ENCODE results near the gene SH3RF3.

Gene SH3RF3

GRCh38 chr2:109138449-109138848, 9.4 kb downstream of the SH3RF3 start:
- DNase-seq (ENCODE audit: low read depth in 2 of 2, low spot score in 1 of 2) = no peak

DNA sequence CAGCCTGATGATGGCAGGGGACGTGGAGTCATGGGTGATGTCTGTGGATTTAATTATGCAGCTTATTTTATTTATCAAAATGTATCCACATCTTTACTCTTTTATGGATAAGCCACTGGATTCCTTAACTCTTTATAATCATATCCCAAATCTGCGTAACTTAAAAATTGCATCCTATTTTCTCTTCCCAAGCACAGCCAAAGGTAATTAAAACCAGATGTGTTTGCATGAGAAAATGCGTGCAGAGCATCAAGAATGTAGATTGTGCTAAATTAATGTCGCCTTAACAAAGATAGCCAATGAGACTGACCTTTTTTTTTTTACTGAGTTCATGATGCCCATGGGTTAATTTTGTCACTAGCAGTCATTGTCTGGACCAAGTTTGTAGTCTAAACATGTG, 10.0 kb downstream of the SH3RF3 start:
- DNase-seq (ENCODE audit: low read depth in 2 of 2, low spot score in 1 of 2) = no peak

DNA sequence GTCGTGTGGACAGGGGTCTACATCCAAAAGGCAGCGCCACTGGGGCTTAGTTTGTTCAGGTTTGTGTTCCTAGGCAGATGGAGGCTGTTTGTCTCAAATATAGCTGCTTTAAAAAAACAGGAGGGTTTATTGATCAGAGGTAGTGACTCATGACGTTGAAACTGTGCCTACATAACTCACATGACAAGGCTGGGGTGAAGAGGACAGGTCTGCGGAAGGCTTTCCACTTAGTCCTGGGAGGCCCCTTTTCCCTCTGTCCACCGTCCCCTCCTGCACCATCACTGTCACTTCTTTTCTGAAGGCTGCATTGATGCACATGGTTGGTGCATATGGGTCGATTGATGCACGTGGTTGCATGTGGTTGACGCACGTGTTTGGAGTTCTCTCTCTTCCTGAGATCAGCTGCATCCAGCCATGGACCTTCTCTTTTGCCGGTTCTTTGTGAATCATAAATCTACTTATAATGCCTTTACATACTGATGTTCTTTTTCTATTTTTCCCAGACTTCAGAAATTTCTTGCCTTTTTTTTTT, 10.9 kb downstream of the SH3RF3 start:
- DNase-seq (ENCODE audit: low read depth in 2 of 2, low spot score in 1 of 2) = no peak

GRCh38 chr2:109141006-109141600, 12.1 kb downstream of the SH3RF3 start:
- DNase-seq (ENCODE audit: low read depth in 2 of 2, low spot score in 1 of 2) = no peak

DNA sequence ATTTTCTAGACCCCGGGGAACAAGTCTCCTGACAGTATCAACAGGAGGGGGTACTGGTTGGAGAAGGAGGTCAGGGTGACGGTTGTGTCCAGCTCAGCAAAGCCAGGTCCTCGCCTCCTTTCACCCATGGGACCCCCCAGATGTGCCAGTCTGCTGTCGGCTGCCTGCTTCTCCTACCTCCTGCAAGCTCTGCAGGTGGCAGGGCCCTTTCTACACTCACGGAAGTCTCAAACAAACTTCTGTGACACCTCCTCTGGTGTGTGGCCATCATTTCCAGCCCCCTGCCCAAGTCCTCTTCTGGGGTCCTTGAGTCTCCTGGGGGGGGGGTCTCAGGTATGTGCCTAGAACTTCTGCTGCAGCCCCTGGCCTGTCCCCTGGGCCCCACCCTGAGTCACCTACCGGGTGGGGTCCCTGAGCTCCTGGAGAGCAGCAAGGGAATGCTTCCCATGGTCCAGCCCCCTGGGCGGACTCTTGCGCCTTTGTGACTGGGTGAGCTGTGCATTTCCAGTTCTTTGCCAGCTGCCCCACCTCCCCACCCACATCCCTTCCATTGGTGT, 12.8 kb downstream of the SH3RF3 start:
- no peak for DNase-seq (ENCODE audit: low read depth in 2 of 2, low spot score in 1 of 2)

DNA sequence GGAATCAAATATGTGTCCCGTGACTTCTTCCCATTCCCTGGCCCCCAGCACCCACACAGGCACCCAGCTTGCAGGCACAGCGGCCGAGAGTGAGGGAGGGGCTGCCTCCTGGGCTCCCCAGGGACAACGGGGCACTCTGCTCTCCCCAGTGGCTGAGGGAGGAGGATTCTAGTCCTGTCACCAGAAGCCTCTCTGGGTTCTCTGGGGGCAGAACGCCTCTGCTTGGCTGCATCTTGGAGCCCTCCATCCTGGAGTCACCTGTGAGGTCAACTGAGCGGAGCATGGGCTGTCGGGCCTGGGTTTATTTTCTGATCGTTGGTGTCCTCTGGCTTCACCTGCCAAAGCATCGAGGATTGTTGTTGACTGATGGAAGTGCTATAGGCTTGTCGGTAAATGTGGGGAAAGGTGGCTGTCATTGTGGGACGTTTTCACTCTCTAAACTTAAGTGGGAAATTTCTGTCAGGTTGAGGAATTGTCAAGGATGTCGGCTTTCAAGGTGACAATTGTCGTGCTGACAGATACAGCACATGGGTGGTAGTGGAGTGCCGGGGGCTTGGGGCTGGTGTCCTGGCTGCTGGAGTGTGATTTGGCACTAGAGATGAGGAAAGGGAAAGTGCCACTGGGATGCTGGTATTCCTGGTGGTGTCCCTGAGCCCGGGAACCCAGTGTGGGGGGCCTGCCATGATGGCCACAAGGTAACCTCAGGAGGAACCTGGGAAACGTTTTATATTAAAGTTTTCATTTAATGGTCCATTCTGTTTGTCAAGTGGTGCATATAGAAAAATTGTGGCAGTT, 13.6 kb downstream of the SH3RF3 start:
- no peak for DNase-seq (ENCODE audit: low read depth in 2 of 2, low spot score in 1 of 2)

DNA sequence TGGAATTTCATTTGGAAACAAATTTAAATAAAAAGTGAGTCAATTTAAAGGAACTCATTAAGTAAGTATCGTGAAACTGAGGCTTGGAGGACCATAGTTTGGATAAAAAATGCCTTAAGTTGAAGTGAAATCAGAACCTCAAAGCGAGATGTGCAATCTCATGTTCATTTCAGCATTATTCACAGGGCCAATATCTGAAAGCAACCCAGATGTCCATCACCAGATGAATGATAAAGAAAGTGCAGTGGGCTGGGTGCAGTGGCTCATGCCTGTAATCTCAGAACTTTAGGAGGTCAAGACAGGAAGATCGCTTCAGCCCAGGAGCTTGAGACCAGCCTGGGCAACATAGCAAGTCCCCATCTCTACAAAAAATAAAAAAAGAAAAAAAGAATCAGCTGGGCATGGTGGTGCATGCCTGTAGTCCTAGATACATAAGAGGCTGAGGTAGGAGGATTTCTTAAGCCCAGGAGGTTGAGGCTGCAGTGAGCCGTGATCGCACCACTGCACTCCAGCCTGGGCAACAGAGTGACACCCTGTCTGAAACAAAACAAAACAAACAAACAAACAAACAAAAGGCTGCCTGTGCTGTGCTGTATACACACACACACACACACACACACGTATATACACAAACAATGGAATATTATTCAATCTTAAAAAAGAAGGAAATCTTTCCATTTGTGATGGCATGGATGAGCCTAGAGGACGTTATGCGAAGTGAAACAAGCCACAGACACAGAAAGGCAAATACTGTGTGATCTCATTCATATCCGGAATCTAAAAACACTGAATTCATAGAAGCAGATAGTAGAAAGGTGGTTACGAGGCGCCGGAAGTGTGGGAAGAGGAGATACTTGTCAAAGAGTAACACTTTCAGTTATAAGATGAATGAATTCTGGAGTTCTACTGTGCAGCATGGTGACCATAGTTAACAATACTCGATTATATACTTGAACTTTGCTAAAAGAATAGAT, 14.5 kb downstream of the SH3RF3 start:
- DNase-seq (ENCODE audit: low read depth in 2 of 2, low spot score in 1 of 2) = no peak

GRCh38 chr2:109144271-109144670, 15.3 kb downstream of the SH3RF3 start:
- DNase-seq (ENCODE audit: low read depth in 2 of 2, low spot score in 1 of 2) = no peak

DNA sequence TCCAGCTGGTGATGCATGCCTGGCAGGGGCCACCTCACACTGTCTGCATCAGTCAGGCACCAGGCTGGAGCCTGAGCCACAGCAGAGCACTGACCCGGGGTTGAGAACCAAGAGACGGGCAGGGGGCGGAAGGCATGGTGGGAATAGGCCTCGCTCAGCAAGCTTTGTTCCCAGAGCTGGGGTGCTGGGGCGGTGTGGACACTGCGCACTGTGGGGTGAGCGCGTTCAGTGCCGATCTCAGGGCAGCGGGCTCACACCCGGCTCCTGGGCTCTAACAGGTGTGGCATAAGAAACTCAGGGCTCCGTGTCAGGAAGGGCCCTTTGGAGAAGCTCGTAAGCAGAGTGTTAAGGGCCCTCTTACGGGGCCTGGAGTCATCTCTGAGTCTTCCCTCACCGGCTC, 15.7 kb downstream of the SH3RF3 start:
- DNase-seq (ENCODE audit: low read depth in 2 of 2, low spot score in 1 of 2) = no peak

DNA sequence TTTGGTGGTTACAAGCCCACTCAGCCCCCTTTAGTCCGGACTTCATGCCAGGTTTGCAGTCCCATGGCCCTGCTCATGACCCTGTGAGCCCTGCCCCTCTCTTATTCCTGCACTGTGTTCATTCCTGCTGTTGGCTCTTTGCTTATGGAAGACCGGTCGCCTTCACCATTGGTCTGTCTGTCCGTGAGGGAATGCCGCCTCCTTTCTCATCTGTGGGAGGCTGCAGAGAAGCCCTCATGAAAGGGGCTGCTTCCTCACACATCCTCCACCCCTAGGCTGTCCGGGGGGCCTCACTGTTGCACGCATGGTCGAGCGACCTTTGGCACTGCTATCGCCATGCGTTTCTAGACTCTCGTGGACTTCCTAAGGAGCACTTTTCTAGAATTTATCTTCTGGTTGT, 16.3 kb downstream of the SH3RF3 start:
- DNase-seq (ENCODE audit: low read depth in 2 of 2, low spot score in 1 of 2) = no peak

- no peak for DNase-seq (ENCODE audit: low read depth in 2 of 2, low spot score in 1 of 2)
These were observed 18.4 kb downstream of the SH3RF3 start for GRCh38 chr2:109147405-109147804.

DNA sequence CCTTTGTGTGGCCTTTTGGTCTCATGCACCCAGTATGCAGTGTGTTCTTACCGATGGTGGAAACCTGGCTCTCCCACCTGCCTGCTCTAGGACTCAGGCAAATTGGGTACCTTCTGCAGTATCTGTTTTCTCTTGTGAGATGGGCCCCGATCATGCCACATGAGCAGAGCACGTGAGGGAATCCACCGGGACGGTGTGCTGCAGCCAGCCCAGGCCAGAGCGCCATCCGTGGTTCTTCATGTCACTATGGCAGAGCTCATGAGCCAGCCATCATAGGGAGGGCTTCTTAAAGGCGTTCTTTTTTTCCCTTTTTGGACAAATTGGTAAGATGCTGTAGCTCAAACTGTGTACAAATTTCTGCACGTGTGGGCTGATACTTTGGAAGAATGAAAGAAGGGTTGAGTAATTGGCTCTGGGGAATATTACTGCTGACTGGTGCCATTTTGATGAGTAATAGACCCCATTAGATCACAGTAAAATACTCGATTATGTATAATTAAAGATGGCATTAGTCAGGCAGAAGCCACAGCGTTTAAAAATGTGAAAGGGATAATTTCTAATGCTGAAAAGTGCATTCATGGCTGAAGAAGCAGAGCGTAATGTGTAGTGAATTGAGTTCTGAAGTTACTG, 19.2 kb downstream of the SH3RF3 start:
- DNase-seq (ENCODE audit: low read depth in 2 of 2, low spot score in 1 of 2) = no peak

GRCh38 chr2:109148991-109149645, 20.1 kb downstream of the SH3RF3 start:
- DNase-seq (ENCODE audit: low read depth in 2 of 2, low spot score in 1 of 2) = no peak

GRCh38 chr2:109150559-109150958, 21.6 kb downstream of the SH3RF3 start:
- DNase-seq (ENCODE audit: low read depth in 2 of 2, low spot score in 1 of 2) = no peak

DNA sequence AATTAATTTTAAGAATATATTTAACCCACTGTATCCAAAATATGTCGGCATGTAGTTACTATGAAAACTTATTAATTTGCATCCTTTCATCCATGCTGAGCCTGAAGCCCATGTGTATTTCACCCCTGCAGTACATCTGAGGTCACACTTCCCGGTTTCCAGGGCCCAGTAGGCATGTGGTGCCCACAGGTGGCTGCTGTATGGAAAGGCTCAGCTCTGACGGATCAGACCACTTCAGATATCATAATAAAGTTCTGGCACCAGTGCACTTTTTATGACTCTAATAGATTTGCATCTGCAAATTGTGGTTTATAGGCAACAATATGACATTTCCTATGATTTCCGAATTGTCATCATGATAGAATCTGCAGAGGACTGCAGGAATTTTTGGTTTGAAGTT, 22.5 kb downstream of the SH3RF3 start:
- DNase-seq (ENCODE audit: low read depth in 2 of 2, low spot score in 1 of 2) = no peak

DNA sequence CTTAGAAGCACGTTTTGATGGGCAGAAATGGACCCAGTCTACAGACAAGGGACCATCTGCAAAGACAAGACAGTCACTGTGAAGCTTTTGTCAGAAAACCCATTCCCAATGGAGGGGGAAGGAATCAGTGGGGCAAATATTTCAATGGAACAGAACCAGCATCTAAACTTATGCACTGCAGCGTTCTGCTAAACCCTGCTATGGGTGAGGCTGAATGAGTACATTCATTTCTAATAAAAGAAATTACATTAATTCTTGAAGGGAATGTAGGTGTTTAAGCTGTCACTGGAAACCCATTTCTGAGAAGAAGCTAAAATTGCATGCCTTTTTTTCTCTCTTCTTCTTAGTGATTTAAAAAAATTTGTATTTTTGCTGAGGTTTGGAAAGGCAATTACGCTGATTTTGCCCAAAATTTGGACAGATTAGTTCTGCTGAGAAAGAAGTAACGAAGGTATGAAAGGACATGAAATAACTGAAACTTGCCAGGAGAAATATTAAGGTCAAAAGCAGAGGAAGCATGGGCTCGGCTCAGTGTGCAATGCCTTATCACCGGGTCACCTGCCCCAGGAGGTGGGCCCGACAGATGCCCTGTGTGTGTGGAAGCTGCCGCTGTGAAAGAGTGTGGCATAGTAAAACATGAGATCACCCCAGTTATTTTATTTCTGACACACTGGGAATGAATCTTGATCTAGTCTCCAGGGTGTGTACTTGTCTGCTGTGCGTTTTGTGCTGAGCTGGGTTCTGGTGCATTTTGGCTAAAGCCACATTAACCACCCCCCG, 24.2 kb downstream of the SH3RF3 start:
- no peak for DNase-seq (ENCODE audit: low read depth in 2 of 2, low spot score in 1 of 2)

DNA sequence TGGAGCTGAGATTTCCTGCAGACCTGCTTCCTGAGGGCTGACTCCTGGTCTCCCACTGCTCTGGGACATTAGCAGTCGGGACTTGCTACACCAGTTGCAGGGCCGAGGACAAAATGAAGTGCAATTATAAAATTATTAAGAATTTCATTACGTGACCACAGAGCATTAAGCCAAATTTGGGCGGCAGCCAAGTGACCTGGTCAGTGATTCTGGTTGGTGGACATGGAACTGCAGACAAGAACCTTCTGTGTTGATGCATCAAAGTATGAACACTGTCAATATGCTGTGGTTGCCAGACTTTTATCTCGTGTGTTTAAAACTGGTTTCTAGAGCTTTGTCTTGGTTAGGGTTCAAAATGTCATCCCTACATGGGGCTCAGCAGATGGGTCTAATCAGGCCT, 24.8 kb downstream of the SH3RF3 start:
- DNase-seq (ENCODE audit: low read depth in 2 of 2, low spot score in 1 of 2) = no peak

DNA sequence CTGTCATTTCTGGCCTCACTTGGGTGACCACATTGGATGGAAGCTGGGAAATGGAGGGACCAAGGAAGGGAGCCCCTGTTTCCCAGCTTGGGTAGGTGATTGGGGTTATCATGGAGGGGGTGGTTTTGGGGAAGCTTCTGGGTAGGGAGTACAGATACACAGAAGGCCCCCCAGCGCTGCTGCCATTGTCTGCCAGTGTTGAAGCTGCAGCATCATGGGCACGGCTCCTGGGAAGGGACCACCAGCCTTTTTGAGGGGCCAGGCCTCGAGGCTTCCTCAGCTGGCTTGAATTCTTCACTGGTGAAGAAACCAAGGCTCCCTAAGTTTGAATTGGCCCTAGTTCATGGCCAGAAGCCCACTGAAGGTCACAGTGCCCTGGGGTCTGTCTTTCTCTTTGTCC, 25.2 kb downstream of the SH3RF3 start:
- no peak for DNase-seq (ENCODE audit: low read depth in 2 of 2, low spot score in 1 of 2)

Measured in stimulated activated CD8-positive, alpha-beta memory T cell treated with anti-CD3 and anti-CD28 coated beads, Interleukin-4, amount 100 ng/mL, for 4 hours (primary cell).